H1 (cell line): ENCODE results near the gene CATSPERD. TPM values are rescaled to one million over a fixed set of nuclear protein-coding genes. Genes with fewer than 3 reads are reported as not detected.

Experiments
- SIN3A ChIP-seq, 2 experiments: IDR thresholded peaks in 1 of 2; conservative IDR thresholded peaks in 1 of 2; 2 replicates each; pipeline ENCODE4 v1.6.1; 2011 to 2012; ENCODE audit warnings: low read length in 2 of 2, improper control_type of control experiment in 1 of 2, low read depth in 1 of 2, mild to moderate bottlenecking in 1 of 2
- TEAD4 ChIP-seq: IDR thresholded peaks from 2 replicates; pipeline ENCODE4 v1.6.1; 2012; ENCODE audit warnings: low read depth, low read length, inconsistent platforms, mixed read lengths
- YY1 ChIP-seq: IDR thresholded peaks from 2 replicates; pipeline ENCODE4 v1.6.1; 2011; ENCODE audit warnings: low read depth, mild to moderate bottlenecking, low read length
- polyA plus RNA-seq, 7 experiments: library from polyadenylated mRNA; depleted of rRNA in 3 of 7; stranded (reverse) in 5 of 7; unstranded in 2 of 7; fragments of >200 nt in 5 of 7; fragments of 200-250 nt in 2 of 7; gene quantifications; 1 replicate in 5 of 7; 2 replicates in 1 of 7; 4 replicates in 1 of 7; pipeline versions ENCODE4 v1.2.1 to v1.2.3, GENCODE V29; 2011 to 2013; ENCODE audit warnings: missing spikeins in 2 of 7, mixed read lengths in 2 of 7
- total RNA-seq: library from RNA; stranded (reverse); fragmentation: NEBNext Ultra II Directional; extraction: Animal tissue kit (Norgen Biotek cat#: 25700); gene quantifications from 2 replicates; pipeline ENCODE4 v1.2.1, GENCODE V29; 2021
- TF ChIP-seq, protein P1 (sequence below), 3 experiments: IDR thresholded peaks; 1 replicate in 2 of 3; 2 replicates in 1 of 3; pipeline versions ENCODE4 v1.5.1 to v1.6.1; 2011; ENCODE audit warnings: low read length in 3 of 3, mild to moderate bottlenecking in 3 of 3, inconsistent platforms in 2 of 3, low read depth in 1 of 3, moderate library complexity in 1 of 3; ENCODE audit not compliant: insufficient read depth in 1 of 3; ENCODE audit errors: control extremely low read depth in 1 of 3

CATSPERD gene
- total and polyA plus RNA-seq, 2 of the 8 experiments (the other 6 are each of a cell fraction or from before 2014, with no cell fraction given) = 0.12 TPM; not detected in 1

DNA sequence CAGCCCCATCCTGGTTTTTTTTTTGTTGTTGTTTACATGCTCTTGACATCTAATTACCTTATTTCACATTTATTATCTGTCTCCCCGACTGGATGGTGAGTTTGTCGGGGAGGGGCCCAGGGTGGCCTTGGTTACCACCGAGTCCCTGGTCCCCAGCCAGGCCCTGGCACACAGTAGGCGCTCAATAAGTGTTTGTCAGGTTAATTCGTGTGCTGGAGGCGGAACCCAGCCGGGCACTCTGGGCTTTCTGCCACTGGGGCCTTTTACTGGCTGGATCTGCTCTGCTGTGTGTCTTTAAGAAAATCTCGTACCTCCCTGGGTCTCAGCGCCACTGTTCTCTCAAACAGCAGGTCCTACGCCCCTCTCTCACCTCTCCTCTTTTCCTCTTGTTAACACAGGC lies 89.0 kb downstream of the CATSPERD start (continued):
- no peak for TF ChIP-seq SIN3A (conservative IDR thresholded peaks at IDR 0.05 in 1 of 2, IDR thresholded peaks at IDR 0.05 in 1 of 2; ENCODE audit: low read depth in 1 of 2, low read length in 2 of 2)
- TF ChIP-seq, protein P1, sequence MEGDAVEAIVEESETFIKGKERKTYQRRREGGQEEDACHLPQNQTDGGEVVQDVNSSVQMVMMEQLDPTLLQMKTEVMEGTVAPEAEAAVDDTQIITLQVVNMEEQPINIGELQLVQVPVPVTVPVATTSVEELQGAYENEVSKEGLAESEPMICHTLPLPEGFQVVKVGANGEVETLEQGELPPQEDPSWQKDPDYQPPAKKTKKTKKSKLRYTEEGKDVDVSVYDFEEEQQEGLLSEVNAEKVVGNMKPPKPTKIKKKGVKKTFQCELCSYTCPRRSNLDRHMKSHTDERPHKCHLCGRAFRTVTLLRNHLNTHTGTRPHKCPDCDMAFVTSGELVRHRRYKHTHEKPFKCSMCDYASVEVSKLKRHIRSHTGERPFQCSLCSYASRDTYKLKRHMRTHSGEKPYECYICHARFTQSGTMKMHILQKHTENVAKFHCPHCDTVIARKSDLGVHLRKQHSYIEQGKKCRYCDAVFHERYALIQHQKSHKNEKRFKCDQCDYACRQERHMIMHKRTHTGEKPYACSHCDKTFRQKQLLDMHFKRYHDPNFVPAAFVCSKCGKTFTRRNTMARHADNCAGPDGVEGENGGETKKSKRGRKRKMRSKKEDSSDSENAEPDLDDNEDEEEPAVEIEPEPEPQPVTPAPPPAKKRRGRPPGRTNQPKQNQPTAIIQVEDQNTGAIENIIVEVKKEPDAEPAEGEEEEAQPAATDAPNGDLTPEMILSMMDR (IDR thresholded peaks at IDR 0.05; ENCODE audit: control extremely low read depth in 1 of 3, insufficient read depth in 1 of 3, low read depth in 1 of 3, low read length in 3 of 3) = no peak
- no peak for TF ChIP-seq TEAD4
- no peak for TF ChIP-seq YY1
